Activated T-helper 17 cell treated with anti-CD3 and anti-CD28 coated beads, Interleukin-2, amount 50 U/mL, for 72 hours (primary cell): ENCODE data around the gene RNH1. TPM values are rescaled to one million over a fixed set of nuclear protein-coding genes. Genes with fewer than 3 reads are reported as not detected.

ENCODE experiments used
- ATAC-seq: fragments of 150-1000 bp; cut with Tn5 transposase; replicated peaks from 2 replicates; pipeline ENCODE4 v1.10.0; 2021; ENCODE audit warnings: mild to moderate bottlenecking, moderate library complexity
- H3K27ac Mint-ChIP-seq: one replicate; pipeline ENCODE4 v1.8.0; 2022; ENCODE audit warnings: mixed read lengths
- H3K27me3 Mint-ChIP-seq: one replicate; pipeline ENCODE4 v1.8.0; 2022; ENCODE audit warnings: mixed read lengths
- H3K36me3 Mint-ChIP-seq: one replicate; pipeline ENCODE4 v1.8.0; 2022; ENCODE audit warnings: low read depth, mild to moderate bottlenecking, mixed read lengths
- H3K4me1 Mint-ChIP-seq: one replicate; pipeline ENCODE4 v1.8.0; 2022; ENCODE audit warnings: mixed read lengths
- H3K4me3 Mint-ChIP-seq: one replicate; pipeline ENCODE4 v1.8.0; 2022; ENCODE audit warnings: mild to moderate bottlenecking, mixed read lengths
- H3K9me3 Mint-ChIP-seq: one replicate; pipeline ENCODE4 v1.8.0; 2022; ENCODE audit warnings: mixed read lengths
- total RNA-seq, 2 donors: library from RNA; stranded (reverse); gene quantifications; one replicate each; pipeline ENCODE4 v1.2.3, GENCODE V29; 2022

Gene RNH1
- total RNA-seq, 2 donors from 2014 or later = 88.4 to 126 TPM

- H3K36me3 Mint-ChIP-seq = peaks cover 17% of the 10 kb centered on the region
- no peak overlapping the region for H3K4me3 Mint-ChIP-seq
- ATAC-seq = no peak
Observed at GRCh38 chr11:459511-460220, 47.4 kb downstream of the RNH1 start.

GRCh38 chr11:457111-457760, 49.8 kb downstream of the RNH1 start:
- ATAC-seq = peak; percentile 15
- H3K27me3 Mint-ChIP-seq = no peaks in the 10 kb centered on the region
- H3K4me3 Mint-ChIP-seq = peak overlapping the region; percentile 66
- H3K36me3 Mint-ChIP-seq = peaks cover 31% of the 10 kb centered on the region
- no peaks in the 10 kb centered on the region for H3K9me3 Mint-ChIP-seq
- H3K4me1 Mint-ChIP-seq = peaks cover 22% of the 10 kb centered on the region
- peak overlapping the region; percentile 92 for H3K27ac Mint-ChIP-seq

More at GRCh38 chr11:459511-460220, 47.4 kb downstream of the RNH1 start:
- H3K9me3 Mint-ChIP-seq = no peaks in the 10 kb centered on the region
- no peak overlapping the region for H3K27ac Mint-ChIP-seq
- H3K27me3 Mint-ChIP-seq = no peaks in the 10 kb centered on the region
- H3K4me1 Mint-ChIP-seq = peaks cover 22% of the 10 kb centered on the region

- Mint-ChIP-seq H3K4me1 (peaks cover 25% of the 10 kb centered on the region), H3K4me3 (peak overlapping the region; percentile 66), H3K27ac (peak overlapping the region; percentile 92), H3K9me3 (no peaks in the 10 kb centered on the region), H3K27me3 (no peaks in the 10 kb centered on the region), H3K36me3 (peaks cover 31% of the 10 kb centered on the region)
- peak; percentile 97 for ATAC-seq
Observed at GRCh38 chr11:456533-456932, 50.5 kb downstream of the RNH1 start.

GRCh38 chr11:455566-456147, 51.4 kb downstream of the RNH1 start:
- H3K27me3 Mint-ChIP-seq = no peaks in the 10 kb centered on the region
- H3K9me3 Mint-ChIP-seq = no peaks in the 10 kb centered on the region
- H3K4me3 Mint-ChIP-seq = no peak overlapping the region
- no peak for ATAC-seq
- peaks cover 37% of the 10 kb centered on the region for H3K36me3 Mint-ChIP-seq
- H3K4me1 Mint-ChIP-seq = peaks cover 32% of the 10 kb centered on the region
- H3K27ac Mint-ChIP-seq = no peak overlapping the region

- no peak overlapping the region for H3K4me3 Mint-ChIP-seq
- H3K36me3 Mint-ChIP-seq = peaks cover 37% of the 10 kb centered on the region
- ATAC-seq = no peak
- H3K9me3 Mint-ChIP-seq = no peaks in the 10 kb centered on the region
- no peaks in the 10 kb centered on the region for H3K27me3 Mint-ChIP-seq
- peaks cover 32% of the 10 kb centered on the region for H3K4me1 Mint-ChIP-seq
- H3K27ac Mint-ChIP-seq = no peak overlapping the region
Observed at GRCh38 chr11:454801-455565, 52.1 kb downstream of the RNH1 start.

- Mint-ChIP-seq H3K4me3 (no peak overlapping the region), H3K4me1 (peaks cover 32% of the 10 kb centered on the region), H3K36me3 (peaks cover 37% of the 10 kb centered on the region), H3K27ac (no peak overlapping the region), H3K27me3 (no peaks in the 10 kb centered on the region), H3K9me3 (no peaks in the 10 kb centered on the region)
- no peak for ATAC-seq
Observed at GRCh38 chr11:454043-454442, 53.0 kb downstream of the RNH1 start.

GRCh38 chr11:453564-453963, 53.5 kb downstream of the RNH1 start:
- ATAC-seq = no peak
- H3K36me3 Mint-ChIP-seq = peaks cover 37% of the 10 kb centered on the region
- no peaks in the 10 kb centered on the region for H3K27me3 Mint-ChIP-seq
- no peak overlapping the region for H3K4me3 Mint-ChIP-seq
- no peaks in the 10 kb centered on the region for H3K9me3 Mint-ChIP-seq
- H3K27ac Mint-ChIP-seq = no peak overlapping the region
- H3K4me1 Mint-ChIP-seq = peaks cover 32% of the 10 kb centered on the region

GRCh38 chr11:452916-453527, 54.0 kb downstream of the RNH1 start:
- Mint-ChIP-seq H3K36me3 (peaks cover 37% of the 10 kb centered on the region), H3K9me3 (no peaks in the 10 kb centered on the region), H3K27ac (peak overlapping the region; percentile 36), H3K4me1 (peaks cover 32% of the 10 kb centered on the region), H3K27me3 (no peaks in the 10 kb centered on the region), H3K4me3 (no peak overlapping the region)
- no peak for ATAC-seq

- Mint-ChIP-seq H3K27me3 (no peaks in the 10 kb centered on the region), H3K36me3 (peaks cover 37% of the 10 kb centered on the region), H3K4me1 (peaks cover 26% of the 10 kb centered on the region), H3K27ac (no peak overlapping the region), H3K4me3 (no peak overlapping the region), H3K9me3 (no peaks in the 10 kb centered on the region)
- no peak for ATAC-seq
Observed at GRCh38 chr11:452203-452744, 54.8 kb downstream of the RNH1 start.

- H3K36me3 Mint-ChIP-seq = peaks cover 36% of the 10 kb centered on the region
- peaks cover 20% of the 10 kb centered on the region for H3K4me1 Mint-ChIP-seq
- peak overlapping the region; percentile 96 for H3K4me3 Mint-ChIP-seq
- no peaks in the 10 kb centered on the region for H3K9me3 Mint-ChIP-seq
- no peak for ATAC-seq
- no peak overlapping the region for H3K27ac Mint-ChIP-seq
- H3K27me3 Mint-ChIP-seq = no peaks in the 10 kb centered on the region
Observed at GRCh38 chr11:451738-452137, 55.3 kb downstream of the RNH1 start.

- H3K27me3 Mint-ChIP-seq = no peaks in the 10 kb centered on the region
- H3K27ac Mint-ChIP-seq = peak overlapping the region; percentile 98
- H3K9me3 Mint-ChIP-seq = no peaks in the 10 kb centered on the region
- no peak for ATAC-seq
- peaks cover 31% of the 10 kb centered on the region for H3K36me3 Mint-ChIP-seq
- peak overlapping the region; percentile 96 for H3K4me3 Mint-ChIP-seq
- peaks cover 14% of the 10 kb centered on the region for H3K4me1 Mint-ChIP-seq
Observed at GRCh38 chr11:450809-451451, 56.1 kb downstream of the RNH1 start.

- Mint-ChIP-seq H3K9me3 (no peaks in the 10 kb centered on the region), H3K27ac (peak within 1 kb of the TSS; percentile 98), H3K4me1 (peaks cover 14% of the 10 kb centered on the region), H3K27me3 (no peaks in the 10 kb centered on the region), H3K4me3 (peak within 1 kb of the TSS; percentile 96), H3K36me3 (peaks cover 24% of the 10 kb centered on the region)
- peak; percentile 87 for ATAC-seq
Observed at GRCh38 chr11:449889-450808, 56.9 kb downstream of the RNH1 start, which contains the start of gene PTDSS2. Gene PTDSS2 (plus strand): TSS chr11:450279. CDS start chr11:450456, 177 bp downstream.
